Esophagus muscularis mucosa (tissue), 3 donors: ENCODE data around the gene VAMP5.

ENCODE experiments used
- CTCF ChIP-seq, 3 experiments: fragments of 200-600 bp in 2 of 3; fragments of 450-650 bp in 1 of 3; sonication (generic) in 2 of 3; IDR thresholded peaks; one replicate each; pipeline ENCODE4 v1.5.1; 2017 to 2019; ENCODE audit warnings: antibody characterized with exemption in 3 of 3, mild to moderate bottlenecking in 2 of 3, moderate library complexity in 1 of 3
- POLR2A ChIP-seq: fragments of 450-650 bp; IDR thresholded peaks from one replicate; pipeline ENCODE4 v1.6.1; 2017; ENCODE audit warnings: antibody characterized with exemption, moderate library complexity, mild to moderate bottlenecking, low read depth

GRCh38 chr2:85577063-85577385 lies 7.2 kb upstream of the VAMP5 start:
- TF ChIP-seq CTCF (IDR thresholded peaks at IDR 0.05) (no peak), POLR2A (no peak)
